ENCODE data around the gene VAV1.

DNA sequence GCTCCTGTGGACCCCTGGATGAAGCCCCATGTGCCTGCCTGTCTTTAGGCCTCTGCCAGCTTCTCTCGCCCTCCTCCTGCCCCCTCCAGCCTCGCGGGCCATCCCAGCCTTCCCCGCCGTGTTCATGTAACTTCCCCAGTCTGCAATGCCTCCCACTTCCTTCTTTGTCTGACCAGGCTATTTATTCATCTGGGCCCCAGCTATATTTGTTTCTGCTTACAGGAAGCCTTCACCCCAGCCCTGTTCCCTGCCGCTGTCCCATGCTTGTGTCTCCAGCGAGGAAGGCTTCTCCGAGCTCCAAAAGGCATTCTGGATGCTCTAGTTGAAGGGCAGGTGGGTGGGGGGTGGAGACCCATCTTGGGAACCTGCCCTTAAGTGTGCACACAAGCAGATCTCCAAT, 44.2 kb upstream of the VAV1 start:
- no peak for TF ChIP-seq CTCF (IDR thresholded peaks at IDR 0.05)
- no peak for TF ChIP-seq POLR2A (IDR thresholded peaks at IDR 0.05)
